HFFc6 (cell line): ENCODE measurements around the gene CHST11. TPM values are rescaled to one million over a fixed set of nuclear protein-coding genes. Genes with fewer than 3 reads are reported as not detected.

Experiments
- DNase-seq: peaks from one replicate; pipeline ENCODE4 v3.0.0-alpha.2; 2018
- H3K27ac Mint-ChIP-seq: 2 replicates; pipeline ENCODE4 v1.8.0; 2020; ENCODE audit warnings: mild to moderate bottlenecking, mixed read lengths
- H3K27me3 Mint-ChIP-seq: 2 replicates; pipeline ENCODE4 v1.8.0; 2021; ENCODE audit warnings: mild to moderate bottlenecking, moderate library complexity, mixed read lengths; ENCODE audit not compliant: insufficient read depth
- H3K36me3 Mint-ChIP-seq: 2 replicates; pipeline ENCODE4 v1.8.0; 2021; ENCODE audit warnings: low read depth, mixed read lengths
- H3K4me1 Mint-ChIP-seq: 2 replicates; pipeline ENCODE4 v1.8.0; 2020; ENCODE audit warnings: low read depth, mixed read lengths
- H3K4me3 Mint-ChIP-seq: 2 replicates; pipeline ENCODE4 v1.8.0; 2020; ENCODE audit warnings: mild to moderate bottlenecking, moderate library complexity, mixed read lengths
- H3K9me3 Mint-ChIP-seq: 2 replicates; pipeline ENCODE4 v1.8.0; 2020; ENCODE audit warnings: mild to moderate bottlenecking, mixed read lengths
- CTCF ChIP-seq: fragments of 200-600 bp; sonication (generic); IDR thresholded peaks from 2 replicates; pipeline ENCODE4 v1.5.0; 2021; ENCODE audit warnings: antibody characterized with exemption, mild to moderate bottlenecking
- total RNA-seq, 6 experiments: library from RNA; stranded (reverse); fragmentation: NEBNext Ultra II Directional; extraction: Animal tissue kit (Norgen Biotek cat#: 25700); gene quantifications; 2 replicates in 1 of 6; 3 replicates in 5 of 6; pipeline ENCODE4 v1.2.3, GENCODE V29; 2021

CHST11 gene
- total RNA-seq, 6 experiments from 2014 or later = 2.4 to 4.3 (median 3.8) TPM

GRCh38 chr12:104411826-104412641, 44.7 kb upstream of the CHST11 start:
- Mint-ChIP-seq H3K27ac (no peak overlapping the region), H3K4me1 (peaks cover 18% of the 10 kb centered on the region), H3K27me3 (peaks cover 12% of the 10 kb centered on the region), H3K4me3 (no peak overlapping the region), H3K9me3 (no peaks in the 10 kb centered on the region), H3K36me3 (no peaks in the 10 kb centered on the region)
- no peak for DNase-seq
- no peak for TF ChIP-seq CTCF

GRCh38 chr12:104412681-104413080, 44.1 kb upstream of the CHST11 start:
- Mint-ChIP-seq H3K36me3 (no peaks in the 10 kb centered on the region), H3K27me3 (peaks cover 10% of the 10 kb centered on the region), H3K4me3 (no peak overlapping the region), H3K27ac (no peak overlapping the region), H3K4me1 (peaks cover 18% of the 10 kb centered on the region), H3K9me3 (no peaks in the 10 kb centered on the region)
- TF ChIP-seq CTCF = no peak
- DNase-seq = no peak

- Mint-ChIP-seq H3K9me3 (no peaks in the 10 kb centered on the region), H3K27ac (no peak overlapping the region), H3K4me1 (peaks cover 14% of the 10 kb centered on the region), H3K4me3 (no peak overlapping the region), H3K27me3 (peaks cover 5% of the 10 kb centered on the region), H3K36me3 (no peaks in the 10 kb centered on the region)
- DNase-seq = no peak
- TF ChIP-seq CTCF = no peak
Observed at GRCh38 chr12:104413330-104413729, 43.4 kb upstream of the CHST11 start.

- peaks cover 8% of the 10 kb centered on the region for H3K27me3 Mint-ChIP-seq
- no peaks in the 10 kb centered on the region for H3K9me3 Mint-ChIP-seq
- no peak for TF ChIP-seq CTCF
- no peak overlapping the region for H3K27ac Mint-ChIP-seq
- no peaks in the 10 kb centered on the region for H3K36me3 Mint-ChIP-seq
- no peak overlapping the region for H3K4me3 Mint-ChIP-seq
- no peak for DNase-seq
- H3K4me1 Mint-ChIP-seq = peaks cover 7% of the 10 kb centered on the region
Observed at GRCh38 chr12:104414581-104415341, 42.0 kb upstream of the CHST11 start.

- H3K27ac Mint-ChIP-seq = no peak overlapping the region
- H3K4me3 Mint-ChIP-seq = no peak overlapping the region
- DNase-seq = no peak
- no peak for TF ChIP-seq CTCF
- H3K27me3 Mint-ChIP-seq = peaks cover 8% of the 10 kb centered on the region
- H3K36me3 Mint-ChIP-seq = no peaks in the 10 kb centered on the region
- H3K9me3 Mint-ChIP-seq = no peaks in the 10 kb centered on the region
- peaks cover 7% of the 10 kb centered on the region for H3K4me1 Mint-ChIP-seq
Observed at GRCh38 chr12:104415342-104415980, 41.3 kb upstream of the CHST11 start.
